Measurements from ENCODE around the gene AKIRIN2.
"Not testable (repeated sequence)": the region's sequence is repeated elsewhere in the genome, so short reads cannot be mapped to it uniquely, and the experiment has no call there.

Gene AKIRIN2

DNA sequence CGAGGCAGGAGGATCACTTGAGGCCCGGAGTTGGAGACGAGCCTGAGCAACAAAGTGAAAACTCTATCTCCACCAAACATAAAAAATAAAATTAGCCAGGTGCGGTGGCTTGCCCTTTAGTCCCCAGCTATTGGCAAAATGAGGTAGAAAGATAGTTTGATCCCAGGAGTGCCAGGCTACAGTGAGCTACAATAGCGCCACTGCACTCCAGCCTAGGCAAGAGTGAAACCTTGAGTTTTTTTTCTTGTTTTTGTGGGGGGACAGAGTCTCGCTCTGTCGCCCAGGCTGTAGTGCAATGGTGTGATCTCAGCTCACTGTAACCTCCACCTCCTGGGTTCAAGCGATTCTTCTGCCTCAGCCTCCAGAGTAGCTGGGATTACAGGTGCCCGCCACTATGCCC, 14.1 kb downstream of the AKIRIN2 start:
- DNase-seq: not testable (repeated sequence)

DNA sequence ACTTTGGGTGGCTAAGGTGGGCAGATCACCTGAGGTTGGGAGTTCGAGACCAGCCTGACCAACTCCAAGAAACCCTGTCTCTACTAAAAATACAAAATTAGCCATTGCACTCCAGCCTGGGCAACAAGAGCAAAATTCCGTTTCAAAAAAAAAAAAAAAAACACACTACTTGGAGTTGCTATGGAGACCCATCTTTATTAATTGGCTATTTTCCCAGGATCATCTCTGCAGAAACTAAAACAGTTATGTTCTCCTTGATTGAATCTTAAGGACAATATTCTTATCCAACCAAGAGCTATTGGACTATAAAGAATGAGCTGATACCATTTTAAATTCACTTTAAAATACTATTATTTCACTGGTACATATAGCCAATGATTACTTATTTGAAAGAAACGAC, 14.7 kb downstream of the AKIRIN2 start:
- DNase-seq: no peak

- not testable (repeated sequence) for DNase-seq
These were observed 15.3 kb downstream of the AKIRIN2 start for GRCh38 chr6:87686636-87687205.

DNA sequence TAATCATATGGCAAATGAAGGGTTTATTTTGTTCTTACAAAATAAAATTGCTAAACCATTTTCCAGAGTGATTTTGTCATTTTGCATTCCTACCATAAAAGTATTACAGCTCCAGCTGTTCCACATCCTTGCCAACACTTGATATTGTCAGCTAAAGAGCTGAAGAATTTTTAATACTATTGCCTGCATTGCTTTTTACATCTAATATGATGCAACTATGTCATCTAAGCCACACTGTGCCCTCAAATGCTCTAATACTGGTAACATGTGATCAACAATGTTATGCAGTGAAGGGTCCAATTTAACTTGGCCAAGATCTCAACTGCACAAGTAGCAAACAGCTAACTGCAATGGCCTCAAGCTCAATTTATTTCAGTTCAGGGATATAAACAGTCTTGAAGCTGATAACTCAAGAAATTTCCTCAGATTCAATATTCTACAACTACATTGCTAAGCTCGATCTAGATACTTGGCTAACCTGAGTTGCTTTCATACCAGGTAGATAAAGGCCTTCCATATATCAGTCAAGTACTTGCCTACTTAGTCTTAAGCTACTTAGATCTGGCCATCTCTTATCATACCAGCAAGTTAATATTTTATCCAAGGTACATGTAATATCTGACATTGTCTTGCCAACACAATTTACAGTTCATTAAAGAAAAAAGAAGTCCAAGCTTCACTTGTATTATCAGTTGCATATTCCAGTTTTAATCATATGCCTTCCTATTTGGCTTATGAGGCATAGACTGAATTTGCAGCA, 17.0 kb downstream of the AKIRIN2 start:
- DNase-seq: no peak

GRCh38 chr6:87683890-87684289, 18.1 kb downstream of the AKIRIN2 start:
- no peak for DNase-seq

DNA sequence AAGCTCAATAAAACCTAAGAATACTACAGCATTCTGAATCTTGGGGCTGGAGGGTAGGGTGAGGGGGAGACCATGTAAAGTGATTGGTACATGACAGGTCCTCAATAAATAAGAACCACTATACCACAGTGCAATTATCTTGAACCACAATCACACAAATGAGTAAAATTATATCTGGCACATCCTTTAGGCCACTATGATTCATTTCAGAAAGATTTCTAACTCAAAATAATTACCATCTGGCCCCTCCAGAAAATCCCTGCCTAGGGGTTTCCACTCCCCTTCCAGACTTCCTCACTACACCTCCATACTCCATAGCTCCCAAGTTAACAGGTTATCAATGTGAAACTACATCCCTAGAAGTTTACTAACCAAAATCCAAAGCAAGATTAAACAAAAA, 19.7 kb downstream of the AKIRIN2 start:
- DNase-seq: no peak

GRCh38 chr6:87675004-87675681, 26.9 kb downstream of the AKIRIN2 start:
- DNase-seq: no peak

GRCh38 chr6:87674290-87674689, 27.7 kb downstream of the AKIRIN2 start:
- no peak for DNase-seq

GRCh38 chr6:87673237-87673636, 28.8 kb downstream of the AKIRIN2 start:
- DNase-seq: no peak

DNA sequence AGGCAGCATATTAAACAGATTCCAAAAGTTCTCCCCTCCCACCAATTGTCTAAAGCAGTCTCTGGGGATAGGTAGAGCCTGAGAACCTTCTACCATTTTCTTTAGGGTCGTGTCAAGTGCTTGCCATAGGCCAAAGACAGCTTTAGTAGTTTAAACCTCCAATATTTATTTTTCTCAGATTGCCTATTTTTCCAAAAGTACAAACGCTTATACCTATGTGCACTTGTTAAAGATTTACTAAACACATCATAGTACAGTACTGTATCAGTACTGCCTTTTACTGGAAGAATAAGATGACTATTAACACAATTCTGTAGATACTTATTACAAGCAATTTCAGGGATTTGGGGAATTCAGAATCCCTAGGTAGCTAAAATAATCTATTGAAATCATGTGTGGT, 29.4 kb downstream of the AKIRIN2 start:
- DNase-seq: no peak

- no peak for DNase-seq
These were observed 30.4 kb downstream of the AKIRIN2 start for GRCh38 chr6:87671555-87672029.

DNA sequence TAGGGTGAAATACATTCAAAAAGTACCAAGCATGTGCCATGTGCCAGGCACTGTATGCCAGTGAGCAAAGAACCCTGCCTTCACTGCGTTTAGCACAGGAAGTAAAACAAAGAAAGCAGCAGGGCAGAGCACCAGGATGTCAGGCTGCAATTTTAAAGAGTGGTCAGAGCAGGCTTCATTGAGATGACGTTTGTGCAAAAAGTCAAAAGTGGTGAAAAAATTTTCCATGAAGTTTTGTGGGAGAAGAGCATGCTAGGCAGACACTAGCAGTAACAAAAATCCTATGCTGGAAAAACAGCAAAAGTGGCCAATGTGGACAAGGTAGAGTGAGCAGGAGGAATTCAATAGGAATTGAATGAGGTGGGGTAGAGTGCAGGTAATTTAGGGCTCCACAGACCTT, 31.3 kb downstream of the AKIRIN2 start:
- no peak for DNase-seq

GRCh38 chr6:87669051-87669450, 33.0 kb downstream of the AKIRIN2 start:
- DNase-seq: no peak

DNA sequence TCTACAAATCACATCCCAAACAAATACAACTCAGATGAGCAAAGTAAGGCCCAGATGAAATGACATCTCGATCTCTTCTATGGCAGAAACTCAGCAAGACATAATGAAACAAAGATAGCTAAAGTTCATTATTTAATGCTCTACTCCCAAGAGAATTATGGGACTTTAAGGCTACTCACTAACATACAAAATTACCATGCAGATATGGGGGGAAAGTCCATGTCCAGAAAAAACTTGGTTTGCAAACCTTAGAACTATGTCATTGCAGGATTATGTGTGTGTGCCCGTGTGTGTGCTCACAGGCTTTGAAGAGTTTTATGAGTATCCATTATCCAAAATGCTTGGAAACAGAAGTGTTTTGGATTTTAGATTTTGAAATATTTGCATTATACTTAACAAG, 34.0 kb downstream of the AKIRIN2 start:
- DNase-seq: no peak

DNA sequence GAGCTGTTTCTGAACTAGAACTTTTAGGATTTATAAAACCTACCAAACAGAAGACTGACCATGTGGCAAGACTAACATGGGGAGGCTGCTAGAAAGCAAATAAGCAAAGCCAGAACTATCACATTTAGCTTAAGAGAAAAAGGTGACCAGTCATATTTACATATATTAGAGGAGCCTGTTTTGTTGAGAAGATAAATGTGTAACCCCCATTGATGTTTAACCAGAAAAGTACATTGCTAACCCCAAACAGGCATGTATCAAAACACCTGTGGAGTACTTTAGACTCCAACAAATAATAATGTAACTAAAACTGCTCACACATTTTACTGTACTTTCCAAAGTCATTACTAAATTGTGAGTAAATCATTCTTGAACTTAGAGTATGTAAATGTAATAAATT, 35.0 kb downstream of the AKIRIN2 start:
- no peak for DNase-seq

DNA sequence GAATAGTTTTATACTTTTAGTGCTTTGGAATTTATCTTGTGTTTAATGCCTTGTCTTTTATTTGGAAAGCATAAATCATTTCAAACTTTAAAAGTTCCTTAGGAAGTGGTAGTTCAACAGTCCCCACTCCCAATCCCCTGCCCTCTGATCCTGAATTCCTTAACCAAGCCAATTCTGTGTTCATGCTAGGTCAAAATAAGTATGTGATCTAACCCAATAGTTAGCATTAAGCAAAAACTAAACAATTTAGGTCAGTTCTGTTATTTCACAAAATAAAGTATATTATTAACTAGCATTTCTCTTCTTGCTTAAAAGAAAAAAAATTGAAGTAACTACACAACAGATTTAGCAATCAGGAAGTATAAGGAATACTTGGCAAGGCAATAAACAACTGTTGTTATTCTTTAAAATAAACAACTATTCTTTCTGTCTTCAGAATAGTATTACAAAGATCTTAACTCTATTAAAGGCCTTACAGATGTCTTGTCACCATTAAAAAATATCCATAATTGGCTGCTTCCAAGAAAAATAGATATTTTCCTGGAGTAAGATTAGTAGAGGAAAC, 37.0 kb downstream of the AKIRIN2 start:
- no peak for DNase-seq

DNA sequence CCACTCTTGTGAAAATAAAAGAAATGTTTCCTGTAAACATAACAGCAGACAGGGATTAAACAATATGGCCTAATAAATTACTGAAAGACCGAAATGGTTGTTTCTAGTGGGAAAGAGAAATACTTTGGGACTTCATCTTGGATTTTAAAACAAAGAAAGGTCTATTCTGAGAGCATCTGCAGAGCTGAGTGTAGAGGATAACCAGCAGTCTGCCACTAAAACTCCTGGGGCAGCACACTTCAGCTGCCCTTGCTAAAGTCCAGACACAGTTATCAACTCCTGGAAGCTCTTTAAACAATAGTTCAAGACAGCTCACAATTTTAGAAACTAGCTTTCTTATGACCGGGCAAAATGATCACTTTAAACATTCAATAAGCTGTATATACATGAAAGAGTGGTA, 38.6 kb downstream of the AKIRIN2 start:
- no peak for DNase-seq

- DNase-seq: no peak
These were observed 40.5 kb downstream of the AKIRIN2 start for GRCh38 chr6:87661503-87661902.

DNA sequence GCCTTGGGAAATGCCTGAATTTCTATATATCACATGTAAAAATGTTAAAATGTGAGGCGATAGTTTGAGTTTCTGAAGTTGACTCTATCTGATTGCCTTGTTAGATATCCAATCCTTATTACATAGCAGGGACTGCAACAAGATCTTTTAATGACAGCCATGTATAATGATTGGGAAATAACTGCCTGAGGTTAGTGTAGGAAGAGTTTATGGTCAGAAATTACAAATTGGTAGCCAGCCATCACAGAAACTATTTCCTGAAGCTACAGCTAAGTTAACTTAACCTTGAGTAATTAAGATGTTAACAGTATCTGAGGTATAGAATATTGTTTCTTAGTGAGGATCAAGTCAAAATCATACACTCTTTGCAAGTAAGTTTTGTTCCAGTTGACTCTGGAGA, 41.0 kb downstream of the AKIRIN2 start:
- DNase-seq: no peak

DNA sequence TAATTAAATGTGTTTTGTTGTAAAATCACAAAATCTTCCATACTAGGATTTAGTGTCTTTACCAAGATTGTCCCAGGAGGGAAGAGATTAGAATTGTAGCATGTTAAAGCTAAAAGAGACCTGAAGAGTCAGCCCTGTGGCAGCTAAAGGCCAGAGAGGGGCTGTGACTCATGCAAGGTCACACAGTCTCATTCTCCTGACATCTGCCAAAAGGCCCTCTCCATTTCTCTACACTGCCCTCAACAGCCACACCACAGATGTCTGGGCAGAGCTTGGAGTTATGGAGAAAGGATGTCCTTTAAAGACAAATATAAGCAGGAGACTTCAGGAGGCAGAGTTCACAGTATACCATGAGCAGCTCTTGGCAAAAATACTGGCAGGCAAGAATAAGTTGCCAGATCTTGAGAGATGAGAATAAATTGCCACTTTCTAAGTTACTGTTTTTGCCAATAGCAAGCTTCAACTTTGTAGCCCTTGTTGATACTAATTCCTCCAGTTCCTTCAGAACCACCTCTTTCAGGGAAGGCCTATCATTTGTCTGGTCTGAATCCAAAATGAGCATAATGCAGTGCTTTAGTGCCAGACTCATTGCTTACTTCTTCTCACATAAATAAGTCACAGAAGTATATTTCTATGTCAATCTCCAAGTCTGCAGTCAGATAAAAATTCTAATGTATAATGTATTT, 41.7 kb downstream of the AKIRIN2 start:
- no peak for DNase-seq

GRCh38 chr6:87658516-87658915, 43.5 kb downstream of the AKIRIN2 start:
- DNase-seq: peak in 2 of 56 donors; percentile 5 to 14

DNA sequence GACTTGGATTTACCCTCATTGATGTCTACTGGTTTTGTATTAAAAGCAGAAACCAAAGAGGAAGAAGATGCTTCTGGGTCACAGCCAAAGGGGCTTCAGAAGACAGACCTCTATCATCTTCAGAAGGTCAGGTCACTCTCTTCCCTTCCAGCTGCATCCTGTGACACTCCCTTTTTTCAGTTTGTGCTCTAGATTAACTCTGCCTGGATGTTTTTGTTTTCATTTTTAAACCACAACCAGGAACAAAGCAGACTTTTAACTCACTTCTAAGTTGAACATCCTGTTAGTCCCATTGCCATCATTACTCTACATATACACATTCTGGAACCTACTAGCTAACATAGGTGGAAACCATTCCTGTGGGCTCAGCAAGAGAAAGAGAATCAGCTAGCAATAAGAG, 45.2 kb downstream of the AKIRIN2 start:
- DNase-seq: no peak
